SIG-M5 treated with dmso at 0.1 percent for 504 hours (cell line): ENCODE measurements around the gene GOLGA2.

ENCODE experiments used
- DNase-seq: peaks from one replicate; lab custom pipeline; 2025; ENCODE audit not compliant: unreplicated experiment; lab: John Stamatoyannopoulos, UW

The GOLGA2 gene

DNA sequence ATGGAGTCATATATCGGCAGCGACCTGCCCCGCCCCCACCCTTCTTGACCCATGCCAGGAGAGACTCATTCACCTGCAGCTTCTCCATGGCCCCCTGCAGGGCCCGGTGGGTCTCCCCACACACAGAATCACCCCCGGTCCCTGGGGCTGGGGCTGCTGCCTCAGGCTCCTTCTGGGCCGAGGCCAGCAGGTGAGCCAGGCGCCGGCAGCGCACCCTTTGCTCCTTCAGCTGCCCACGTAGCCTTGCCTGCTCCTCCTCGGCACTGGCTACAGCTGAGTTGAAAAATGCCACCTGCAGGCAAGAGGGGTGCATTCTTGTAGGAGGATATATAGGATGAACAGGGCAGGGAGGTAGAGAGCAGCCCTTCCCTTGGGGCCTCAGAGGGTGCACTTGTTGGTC, 17.9 kb downstream of the GOLGA2 start:
- no peak for DNase-seq

DNA sequence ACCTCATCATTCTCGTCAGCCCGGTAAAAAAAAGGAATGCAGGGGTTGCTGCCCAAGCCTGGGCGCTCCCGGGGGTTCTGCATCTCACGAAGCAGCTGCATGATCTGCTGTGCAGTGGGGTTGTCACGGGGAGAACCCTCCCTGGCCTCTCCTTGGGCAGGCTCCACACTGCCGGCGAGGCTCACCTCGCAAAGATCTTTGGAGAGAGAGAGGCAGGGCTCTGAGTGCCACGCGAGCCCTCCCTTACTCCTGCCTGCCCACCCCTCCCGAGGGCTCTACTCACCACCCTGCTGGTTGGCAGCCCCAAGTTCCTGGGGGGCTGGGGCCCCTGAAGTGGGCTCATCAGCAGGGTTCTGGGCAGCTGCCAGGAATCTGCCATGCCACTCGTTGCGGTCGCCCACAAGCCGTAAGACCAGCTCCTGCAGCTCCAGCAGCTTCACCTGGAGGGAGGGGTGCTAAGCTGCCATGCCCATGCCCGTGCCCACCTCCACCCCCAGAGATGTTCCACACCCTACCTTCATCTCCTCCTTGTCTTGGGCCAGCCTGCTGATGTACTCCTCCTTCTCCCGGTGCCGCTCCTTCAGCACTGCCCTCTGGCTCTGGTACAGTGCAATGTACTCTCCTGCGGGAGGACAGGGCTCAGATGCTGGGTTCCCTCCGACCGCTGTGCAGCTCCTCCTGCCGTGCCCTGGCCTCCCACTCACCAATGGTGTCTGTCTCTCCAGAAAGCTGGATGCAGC, 18.6 kb downstream of the GOLGA2 start:
- no peak for DNase-seq

DNA sequence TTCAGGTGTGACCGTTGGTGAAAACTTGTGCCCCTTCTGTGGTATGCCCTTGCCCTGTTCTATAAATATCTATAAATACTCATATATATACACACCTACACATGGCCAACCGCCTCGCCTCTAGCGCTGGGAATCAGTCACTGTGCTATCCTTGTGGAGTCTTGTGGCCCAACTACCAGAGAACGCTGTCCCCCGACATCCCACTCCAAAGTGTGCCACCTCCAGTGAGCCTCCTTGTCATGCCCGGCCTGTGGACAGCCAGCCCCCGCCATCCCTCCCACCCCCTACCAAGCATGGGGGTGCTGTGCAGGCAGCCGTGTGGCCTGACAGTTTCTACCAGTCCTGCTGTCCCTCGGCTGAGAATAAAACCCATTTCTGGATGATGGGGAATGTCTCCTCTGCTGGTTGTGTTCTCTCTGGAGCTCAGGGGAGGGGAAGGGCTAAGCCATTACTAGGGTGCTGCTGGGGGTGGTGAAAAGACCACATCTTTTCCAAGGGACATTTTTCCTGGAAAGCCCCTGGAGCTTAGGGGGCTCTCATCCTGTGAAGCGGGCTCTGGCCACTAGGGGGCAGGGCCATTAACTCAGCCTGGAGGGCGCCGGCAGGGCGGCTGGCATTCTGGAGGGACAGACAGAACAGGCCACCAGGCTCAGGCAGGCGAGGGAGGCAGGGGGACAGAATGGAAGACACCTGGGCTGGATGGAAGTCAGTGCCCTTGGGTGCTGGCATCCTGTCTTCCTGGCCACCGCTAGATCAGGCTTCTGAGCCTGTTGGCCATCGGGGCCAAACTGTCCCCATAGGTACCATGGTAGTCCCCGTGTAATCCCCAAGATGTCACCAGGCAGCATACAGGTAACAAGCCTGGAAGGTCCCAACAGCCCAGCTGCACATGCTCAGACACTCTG, 20.7 kb downstream of the GOLGA2 start:
- peak; percentile 11 for DNase-seq

DNA sequence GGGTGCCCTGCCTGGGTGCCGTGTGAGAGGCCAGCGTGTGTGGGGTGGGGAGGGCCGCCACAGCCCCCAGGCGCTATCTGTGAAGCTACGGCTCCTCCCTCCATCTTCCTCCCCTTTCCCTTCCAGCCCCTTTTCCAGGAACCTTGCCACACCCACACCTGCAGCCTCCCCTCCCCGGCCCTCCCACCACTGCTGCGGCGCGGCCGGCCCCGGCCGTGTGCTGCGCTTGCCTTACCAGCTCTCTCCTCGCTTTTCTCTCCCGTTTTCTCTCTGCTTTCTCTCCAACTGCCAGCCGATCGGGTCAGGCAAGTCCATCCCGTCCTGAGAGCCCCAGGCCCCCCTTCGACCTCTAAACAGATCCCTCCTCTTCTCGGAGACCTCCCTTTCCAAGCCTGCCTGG, 21.4 kb downstream of the GOLGA2 start:
- no peak for DNase-seq

DNA sequence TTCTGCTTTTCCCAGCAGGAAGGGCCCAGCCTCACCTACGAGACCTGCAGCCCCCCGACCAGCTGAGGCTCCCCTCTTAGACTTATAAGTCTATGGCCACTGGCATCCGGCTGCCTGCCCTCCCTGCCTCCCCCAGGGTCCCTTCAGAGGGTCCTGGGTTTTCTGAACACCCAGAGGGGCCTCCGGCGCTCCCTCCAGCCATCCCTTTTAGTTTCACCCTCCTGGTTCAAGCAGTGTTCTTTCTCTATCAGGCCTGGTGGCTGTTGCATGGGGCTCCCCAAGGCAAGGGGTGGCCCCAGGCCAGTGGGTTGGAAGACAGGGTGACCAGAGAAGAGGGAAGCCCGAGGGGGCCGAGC, 21.8 kb downstream of the GOLGA2 start:
- DNase-seq: no peak

DNA sequence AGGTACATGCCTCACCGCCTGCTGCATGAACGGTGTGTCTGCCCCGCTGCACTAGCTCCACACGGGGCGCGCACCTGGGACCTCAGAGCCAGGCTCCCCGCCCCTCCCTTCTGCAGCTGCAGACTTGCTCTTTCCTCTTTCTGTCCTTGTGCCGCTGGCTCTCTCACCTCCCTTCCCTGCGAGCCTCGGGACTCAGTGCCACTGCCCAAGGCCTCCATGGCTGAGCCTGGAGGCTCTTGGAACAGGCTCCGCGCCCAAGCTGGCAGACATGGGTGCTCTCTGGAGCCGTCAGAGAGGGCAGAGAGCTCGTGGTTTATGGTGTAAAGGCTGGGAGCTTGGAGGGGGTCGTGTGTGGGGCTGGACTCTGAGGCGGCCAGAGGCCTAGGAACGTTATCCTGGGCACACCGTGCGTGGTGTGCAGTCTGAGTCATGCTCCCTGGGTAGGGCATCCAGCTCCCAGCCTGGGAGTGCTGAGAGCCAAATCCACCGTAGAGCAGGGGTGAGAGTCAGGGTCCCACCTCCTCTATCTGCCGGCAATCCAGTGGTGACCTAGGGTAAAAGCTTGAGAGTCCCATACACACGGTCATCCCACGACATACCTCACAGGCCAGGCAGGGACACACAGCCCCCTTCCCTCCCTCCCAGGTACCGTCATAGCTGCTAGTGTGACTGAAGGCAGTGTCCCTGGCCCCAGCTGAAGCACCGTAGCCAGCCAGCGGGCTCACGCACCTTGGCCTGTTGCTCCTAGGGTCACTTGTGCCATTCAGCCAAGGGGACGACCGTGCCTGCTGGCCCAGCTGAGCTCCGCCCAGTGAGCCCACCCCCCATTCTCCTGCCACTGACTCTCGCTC, 22.4 kb downstream of the GOLGA2 start:
- DNase-seq: no peak

DNA sequence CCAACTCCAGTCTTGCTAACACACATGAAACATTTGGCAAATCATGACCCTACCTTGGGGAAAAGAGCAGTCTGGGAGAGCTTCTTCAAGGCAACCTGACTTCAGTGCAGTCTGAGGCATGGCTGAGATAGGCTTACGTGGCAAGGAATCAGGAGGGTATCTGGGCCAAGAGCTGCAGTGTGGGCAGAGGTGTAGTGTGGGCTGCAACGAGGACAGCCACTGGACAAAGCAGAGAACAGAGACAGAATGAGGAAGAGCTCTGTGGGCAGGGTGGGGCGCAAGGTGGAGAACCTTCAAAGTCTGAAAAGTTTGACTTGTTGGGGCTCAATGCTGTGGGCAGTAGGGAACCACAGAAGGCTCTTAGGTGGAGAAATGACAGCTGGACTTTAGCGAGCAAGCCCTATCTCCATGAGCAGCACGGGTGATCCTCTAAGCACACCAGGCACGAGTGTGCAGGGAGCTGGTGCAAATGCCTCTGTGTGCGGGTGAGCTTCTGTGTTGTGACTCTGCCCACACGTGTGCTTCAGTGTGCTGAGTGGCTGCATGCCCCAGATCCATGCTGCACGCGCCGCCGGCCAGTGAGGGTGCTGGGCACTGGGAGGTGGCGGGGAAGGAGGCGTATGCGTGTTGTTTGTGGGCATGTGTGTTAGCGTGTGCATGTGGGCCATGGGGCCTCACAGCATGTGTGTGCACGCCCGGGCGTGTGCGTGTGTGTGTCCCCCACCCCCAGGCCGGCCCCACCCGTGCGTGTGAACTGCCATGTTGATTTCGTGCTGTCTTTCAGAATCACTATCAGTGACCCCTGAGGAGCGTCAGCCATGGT, 23.3 kb downstream of the GOLGA2 start:
- no peak for DNase-seq

DNA sequence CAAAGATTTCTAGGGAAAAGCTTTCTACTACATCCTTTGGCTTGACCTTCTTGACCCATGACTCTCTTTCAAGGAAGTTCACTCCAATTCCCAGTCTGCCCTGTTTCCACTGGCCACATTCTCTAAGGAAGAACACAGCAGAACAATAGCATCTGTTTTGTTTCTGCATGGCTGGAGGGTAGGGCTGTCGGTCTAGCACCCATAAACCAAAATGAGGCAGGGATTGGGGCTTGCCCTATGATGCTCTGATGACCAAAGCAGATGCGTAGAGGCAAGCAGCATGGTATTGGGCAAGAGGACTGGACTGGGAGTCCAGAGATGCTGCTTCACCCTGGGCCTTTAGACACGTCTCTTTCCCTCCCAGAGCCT, 24.1 kb downstream of the GOLGA2 start:
- no peak for DNase-seq

DNA sequence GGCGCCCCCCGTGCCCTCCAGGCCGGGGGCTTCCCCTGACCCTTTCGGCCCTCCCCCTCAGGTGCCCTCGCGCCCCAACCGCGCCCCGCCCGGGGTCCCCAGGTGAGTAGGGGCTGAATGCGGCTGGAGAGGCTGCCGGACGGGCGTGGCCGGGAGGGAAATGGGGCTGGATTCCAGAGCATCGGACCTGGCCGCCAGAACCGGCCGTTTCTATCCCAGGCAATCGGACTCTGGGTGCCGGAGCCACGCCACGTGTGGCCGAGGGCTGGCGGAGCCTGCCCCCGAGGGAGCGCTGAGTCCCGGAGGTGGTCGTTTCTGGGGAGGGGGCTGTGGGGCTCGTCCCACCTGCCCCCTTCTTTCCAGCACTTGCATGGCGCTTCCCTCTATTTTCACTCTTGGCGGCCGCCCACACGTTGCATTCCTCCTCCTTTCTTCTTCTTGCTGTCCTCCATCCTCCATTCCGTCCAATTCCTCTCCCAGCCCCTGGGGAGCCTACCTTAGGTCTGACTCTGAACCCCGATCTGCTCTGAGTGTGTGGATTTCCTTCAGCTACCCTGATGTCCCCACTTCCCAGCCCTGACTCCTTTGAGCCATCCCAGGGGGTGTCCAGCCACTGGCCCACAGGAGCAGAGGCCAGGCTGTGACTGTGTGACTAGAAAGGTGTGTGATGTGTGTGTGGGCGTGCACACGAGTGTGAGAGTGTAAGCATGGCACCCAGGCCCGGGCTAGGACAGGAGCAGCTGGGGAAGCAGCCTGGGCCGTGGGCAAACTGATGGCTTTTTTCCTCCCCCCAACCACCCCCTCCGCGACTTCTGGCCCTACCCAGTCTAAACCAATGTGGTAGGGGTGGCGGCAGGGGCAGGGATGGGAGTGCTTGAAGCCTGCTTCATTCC, 24.7 kb downstream of the GOLGA2 start:
- DNase-seq: no peak

DNA sequence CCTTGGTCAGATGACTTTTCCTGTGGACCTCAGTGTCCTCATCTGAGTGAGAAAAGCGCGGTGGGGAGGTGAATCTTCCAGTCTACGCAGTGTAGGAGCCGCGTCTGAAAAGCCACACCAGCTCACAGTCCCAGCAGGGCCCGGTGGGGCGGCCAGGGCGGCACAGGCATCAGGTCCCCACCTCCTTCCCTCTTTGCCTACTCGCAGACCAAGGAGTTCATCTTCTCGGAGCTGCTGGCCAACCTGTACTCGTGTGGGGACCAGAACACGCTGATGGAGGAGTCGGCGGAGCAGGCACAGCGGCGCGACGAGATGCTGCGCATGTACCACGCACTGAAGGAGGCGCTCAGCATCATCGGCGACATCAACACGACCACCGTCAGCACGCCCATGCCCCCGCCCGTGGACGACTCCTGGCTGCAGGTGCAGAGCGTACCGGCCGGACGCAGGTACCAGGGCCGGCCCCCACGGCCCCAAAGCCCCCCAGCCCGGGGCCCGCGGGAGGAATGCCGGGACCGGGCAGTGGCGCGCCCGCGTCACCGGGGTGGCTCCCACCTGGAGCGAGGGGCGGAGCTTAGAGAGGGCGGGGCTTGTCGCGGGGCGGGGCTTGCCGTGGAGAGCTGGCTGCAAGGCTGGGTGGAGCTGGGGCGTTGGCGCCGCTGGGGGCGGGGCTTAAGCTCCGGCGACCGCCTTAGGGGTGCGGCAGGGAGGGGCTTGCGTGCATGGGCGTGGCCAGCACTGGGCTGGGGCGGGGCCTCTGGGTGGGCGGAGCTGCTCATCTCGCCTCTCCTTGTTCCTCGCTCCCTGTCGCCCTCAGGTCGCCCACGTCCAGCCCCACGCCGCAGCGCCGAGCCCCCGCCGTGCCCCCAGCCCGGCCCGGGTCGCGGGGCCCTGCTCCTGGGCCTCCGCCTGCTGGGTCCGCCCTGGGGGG, 25.6 kb downstream of the GOLGA2 start:
- DNase-seq: peak; percentile 71

DNA sequence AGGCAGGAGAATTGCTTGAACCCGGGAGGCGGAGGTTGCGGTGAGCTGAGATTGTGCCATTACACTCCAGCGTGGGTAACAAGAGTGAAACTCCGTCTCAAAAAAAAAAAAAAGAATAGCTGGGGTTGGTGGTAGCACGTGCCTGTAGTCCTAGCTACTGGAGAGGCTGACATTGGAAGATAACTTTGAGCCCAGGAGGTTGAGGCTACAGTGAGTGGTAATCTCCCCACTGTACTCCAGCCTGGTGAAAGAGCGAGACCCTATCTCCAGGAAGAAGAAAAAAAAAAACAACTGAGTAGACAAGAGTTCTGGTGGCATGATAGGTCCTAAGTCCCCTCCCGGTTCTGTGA, 26.3 kb downstream of the GOLGA2 start:
- no peak for DNase-seq

DNA sequence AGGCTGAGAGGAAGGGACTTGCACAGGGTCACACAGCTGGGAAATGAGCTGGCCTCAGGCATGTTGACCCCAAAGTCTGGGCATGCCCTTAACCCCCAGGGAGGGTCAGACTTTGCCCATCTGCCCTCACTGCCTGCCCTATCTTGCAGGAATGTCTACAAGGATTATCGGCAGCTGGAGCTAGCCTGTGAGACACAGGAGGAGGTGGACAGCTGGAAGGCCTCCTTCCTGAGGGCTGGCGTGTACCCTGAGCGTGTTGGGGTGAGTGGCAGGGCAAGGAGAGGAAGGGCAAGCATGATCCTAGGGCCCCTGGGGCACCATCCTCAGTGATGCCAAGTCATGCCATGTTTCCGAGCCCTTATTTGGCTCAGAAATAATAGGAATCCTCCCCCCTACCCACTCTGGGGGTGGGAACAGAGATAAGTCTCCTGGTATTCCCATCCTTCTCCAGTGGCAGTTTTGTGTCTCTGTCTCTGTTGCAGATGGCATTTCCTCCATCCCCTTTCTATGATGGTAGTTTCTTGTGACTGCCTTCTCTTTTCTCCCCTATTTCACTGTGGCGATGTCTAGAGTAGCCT, 28.5 kb downstream of the GOLGA2 start:
- DNase-seq: no peak

DNA sequence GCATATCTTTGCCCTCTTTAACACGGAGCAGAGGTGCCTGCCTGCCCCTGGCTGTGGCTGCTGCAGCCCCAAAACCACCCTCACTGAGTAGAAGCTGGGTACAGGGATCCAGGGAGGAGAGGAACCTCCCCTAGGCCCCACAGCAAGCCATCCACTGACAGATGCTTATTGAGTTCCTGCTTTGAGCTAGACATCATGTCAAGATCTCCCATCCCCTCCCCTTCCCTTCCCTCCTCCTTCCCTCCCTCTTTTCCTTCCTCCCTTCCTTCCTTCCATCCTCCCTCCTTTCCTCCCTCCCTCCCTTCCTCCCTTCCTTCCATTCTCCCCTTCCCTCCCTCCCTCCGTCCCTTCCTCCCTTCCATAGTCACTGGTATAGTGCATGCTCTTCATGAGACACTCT, 29.3 kb downstream of the GOLGA2 start:
- DNase-seq: no peak

DNA sequence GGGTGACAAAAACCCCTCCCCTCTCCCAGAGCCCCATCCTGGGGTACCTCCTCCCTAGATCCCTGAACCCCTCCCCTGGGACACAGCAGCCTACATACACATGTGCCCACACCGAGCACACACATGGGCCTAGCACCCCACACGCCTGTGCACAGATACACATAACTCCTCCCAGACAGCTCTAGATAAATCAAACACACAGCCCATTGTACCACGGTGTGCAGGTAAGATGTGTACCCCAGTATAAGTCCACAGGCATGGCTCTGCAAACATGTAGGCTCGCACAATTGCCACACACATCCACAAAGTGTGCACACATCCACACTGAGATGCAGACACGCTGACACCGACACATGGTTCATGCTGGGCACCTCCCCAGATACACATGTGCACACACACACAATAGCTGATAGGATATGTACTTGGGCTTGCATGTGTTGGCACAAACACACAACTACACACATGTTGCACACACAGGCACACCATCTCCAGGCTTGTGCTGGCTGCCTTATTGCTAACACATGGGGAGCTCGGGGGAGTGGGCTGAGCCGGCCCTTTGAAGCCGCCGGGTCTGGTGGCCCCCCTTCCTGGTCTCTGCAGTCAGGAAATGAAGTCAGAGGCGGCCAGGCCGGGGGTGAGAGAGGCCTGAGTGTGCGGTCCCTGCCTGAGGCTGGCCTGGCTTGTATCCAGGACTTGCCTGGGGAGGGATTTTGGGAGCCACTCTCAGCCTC, 30.2 kb downstream of the GOLGA2 start:
- DNase-seq: no peak

DNA sequence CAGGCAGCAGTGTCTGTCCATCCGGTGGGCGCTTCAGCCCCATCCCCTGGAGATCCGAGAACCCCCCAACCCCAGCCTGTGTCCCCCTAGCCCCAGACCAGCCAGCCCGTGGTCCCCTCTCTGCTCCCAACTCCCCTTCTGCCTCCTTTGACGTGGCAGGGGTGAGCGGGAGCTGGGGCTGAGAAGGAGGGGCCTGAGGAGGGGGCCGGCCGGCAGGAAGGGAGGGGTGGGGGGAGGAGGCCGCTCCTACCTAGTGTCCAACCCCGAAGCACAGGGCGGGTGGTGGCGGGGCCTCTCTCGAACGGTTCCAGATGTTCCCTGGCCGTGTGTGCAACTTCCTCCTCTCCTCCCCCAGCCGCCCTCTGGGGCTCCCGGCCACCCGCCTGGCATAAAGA, 31.0 kb downstream of the GOLGA2 start:
- DNase-seq: peak; percentile 77

DNA sequence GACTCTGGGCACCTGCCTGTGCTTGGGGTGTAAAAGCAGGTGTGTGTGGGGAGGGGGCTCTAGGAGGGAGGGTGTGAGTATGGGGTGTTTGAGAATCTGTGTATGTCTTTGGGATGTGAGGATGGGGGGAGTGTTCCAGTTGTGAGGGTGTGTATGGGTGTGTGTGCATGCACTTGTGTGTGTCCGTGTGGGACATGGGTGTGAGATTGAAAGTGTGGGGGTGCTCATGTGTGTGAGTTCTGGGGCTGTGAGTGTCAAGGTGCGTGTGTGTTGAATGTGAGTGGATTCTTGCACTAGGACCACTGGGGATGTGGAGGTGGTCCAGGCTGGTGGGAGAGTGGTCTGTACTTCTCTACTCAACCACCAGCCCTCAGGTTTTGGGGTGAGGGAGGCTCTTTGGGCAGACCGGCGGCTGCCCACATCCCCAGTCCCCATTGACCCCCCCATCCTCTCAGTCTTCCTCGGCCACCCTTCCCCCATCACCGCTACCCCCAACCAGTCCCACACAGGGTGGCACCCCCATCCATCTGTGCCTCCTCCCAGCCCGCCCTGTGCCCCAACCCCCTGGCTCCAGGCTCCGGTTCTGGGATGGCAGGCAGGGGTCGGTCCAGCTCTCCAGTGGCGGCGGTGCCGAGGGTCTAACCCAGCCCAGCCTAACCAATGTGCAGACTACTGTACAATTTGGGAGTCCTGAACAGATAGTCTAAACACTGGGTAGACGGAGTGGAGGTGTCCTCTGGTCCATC, 31.5 kb downstream of the GOLGA2 start:
- no peak for DNase-seq
